WTC11 (cell line): Measurements from ENCODE around the gene SMCO2. TPM values are rescaled to one million over a fixed set of nuclear protein-coding genes. Genes with fewer than 3 reads are reported as not detected.

ENCODE experiments used
- ATAC-seq: fragments of 200-7000 bp; cut with Tn5 transposase; 2 replicates; pipeline ENCODE4 v1.10.0; 2021; ENCODE audit warnings: mild to moderate bottlenecking, moderate library complexity
- CTCF ChIA-PET: fragments of 300-600 bp; sonication (Branson Sonifier 250); formaldehyde crosslinking; loops from one replicate; lab custom pipeline; 2021; ENCODE audit warnings: antibody characterized with exemption; lab: Charles Lee
- POLR2A ChIA-PET: fragments of 350-600 bp; sonication (Branson Sonifier 250); formaldehyde crosslinking; loops from one replicate; lab custom pipeline; 2021; ENCODE audit warnings: antibody characterized with exemption; lab: Charles Lee
- DNase-seq: peaks from one replicate; pipeline ENCODE4 v3.0.0; 2021; ENCODE audit warnings: low spot score
- H3K27ac Mint-ChIP-seq: 2 replicates; pipeline ENCODE4 v1.8.0; 2021; ENCODE audit warnings: mixed read lengths
- H3K27me3 Mint-ChIP-seq: 2 replicates; pipeline ENCODE4 v1.8.0; 2021; ENCODE audit warnings: low read depth, mild to moderate bottlenecking, moderate library complexity, mixed read lengths
- H3K36me3 Mint-ChIP-seq: 2 replicates; pipeline ENCODE4 v1.8.0; 2021; ENCODE audit warnings: mixed read lengths
- H3K4me1 Mint-ChIP-seq: 2 replicates; pipeline ENCODE4 v1.8.0; 2022; ENCODE audit warnings: mixed read lengths
- H3K4me3 Mint-ChIP-seq: 2 replicates; pipeline ENCODE4 v1.8.0; 2021; ENCODE audit warnings: mild to moderate bottlenecking, moderate library complexity, mixed read lengths
- H3K9me3 Mint-ChIP-seq: 2 replicates; pipeline ENCODE4 v1.8.0; 2021; ENCODE audit warnings: mixed read lengths
- ESRRA ChIP-seq: sonication (generic); formaldehyde crosslinking; IDR thresholded peaks from 2 replicates; pipeline ENCODE4 v1.8.1; 2022; ENCODE audit warnings: mild to moderate bottlenecking, missing genetic modification reagents, borderline replicate concordance
- FOXJ3 ChIP-seq: sonication (generic); formaldehyde crosslinking; IDR thresholded peaks from 2 replicates; pipeline ENCODE4 v1.9.0; 2021; ENCODE audit warnings: missing genetic modification reagents, mild to moderate bottlenecking, borderline replicate concordance
- GTF2I ChIP-seq: fragments of 250-450 bp; sonication (Bioruptor Pico); conservative IDR thresholded peaks from 2 replicates; pipeline ENCODE4 v1.4.0; 2021; ENCODE audit warnings: mild to moderate bottlenecking
- HMGXB4 ChIP-seq: sonication (generic); formaldehyde crosslinking; IDR thresholded peaks from 2 replicates; pipeline ENCODE4 v1.8.1; 2023; ENCODE audit warnings: mild to moderate bottlenecking, moderate library complexity, missing genetic modification reagents
- KAT7 ChIP-seq: sonication (generic); formaldehyde crosslinking; IDR thresholded peaks from 2 replicates; pipeline ENCODE4 v1.8.1; 2023; ENCODE audit warnings: missing genetic modification reagents, mild to moderate bottlenecking, borderline replicate concordance
- MLX ChIP-seq: sonication (generic); formaldehyde crosslinking; IDR thresholded peaks from 2 replicates; pipeline ENCODE4 v1.8.1; 2023; ENCODE audit warnings: mild to moderate bottlenecking, missing genetic modification reagents, moderate library complexity
- RELA ChIP-seq: sonication (generic); formaldehyde crosslinking; IDR thresholded peaks from 2 replicates; pipeline ENCODE4 v1.8.1; 2022; ENCODE audit warnings: missing genetic modification reagents, mild to moderate bottlenecking, borderline replicate concordance
- ZBTB21 ChIP-seq: sonication (generic); formaldehyde crosslinking; IDR thresholded peaks from 2 replicates; pipeline ENCODE4 v1.8.1; 2023; ENCODE audit warnings: mild to moderate bottlenecking, missing genetic modification reagents, borderline replicate concordance
- ZMAT4 ChIP-seq: fragments of 250-450 bp; sonication (Bioruptor Pico); IDR thresholded peaks from 2 replicates; pipeline ENCODE4 v1.9.0; 2021; ENCODE audit warnings: mild to moderate bottlenecking
- ZNF121 ChIP-seq: sonication (generic); formaldehyde crosslinking; IDR thresholded peaks from 2 replicates; pipeline ENCODE4 v1.8.0; 2023; ENCODE audit warnings: missing genetic modification reagents
- ZNF263 ChIP-seq: sonication (generic); formaldehyde crosslinking; IDR thresholded peaks from 2 replicates; pipeline ENCODE4 v1.8.1; 2022; ENCODE audit warnings: low read depth, mild to moderate bottlenecking, moderate library complexity, missing genetic modification reagents
- ZNF281 ChIP-seq: sonication (generic); formaldehyde crosslinking; IDR thresholded peaks from 2 replicates; pipeline ENCODE4 v1.8.0; 2023; ENCODE audit warnings: mild to moderate bottlenecking, missing genetic modification reagents
- ZNF317 ChIP-seq: sonication (generic); formaldehyde crosslinking; IDR thresholded peaks from 2 replicates; pipeline ENCODE4 v1.8.1; 2023; ENCODE audit warnings: low read depth, mild to moderate bottlenecking, moderate library complexity, missing genetic modification reagents, borderline replicate concordance
- ZNF671 ChIP-seq: fragments of 250-450 bp; sonication (Bioruptor Pico); IDR thresholded peaks from 2 replicates; pipeline ENCODE4 v1.8.0; 2021; ENCODE audit warnings: mild to moderate bottlenecking
- ZSCAN18 ChIP-seq: fragments of 250-450 bp; sonication (Bioruptor Pico); IDR thresholded peaks from 2 replicates; pipeline ENCODE4 v2.1.2; 2022; ENCODE audit warnings: mild to moderate bottlenecking, moderate library complexity
- total RNA-seq: library from RNA; stranded (reverse); gene quantifications from 3 replicates; pipeline ENCODE4 v1.2.3, GENCODE V29; 2021
- TF ChIP-seq, protein P1 (sequence below): sonication (generic); formaldehyde crosslinking; IDR thresholded peaks from 2 replicates; pipeline ENCODE4 v1.8.0; 2023; ENCODE audit warnings: missing genetic modification reagents, mild to moderate bottlenecking, borderline replicate concordance
- TF ChIP-seq, protein P2 (sequence below): sonication (generic); formaldehyde crosslinking; IDR thresholded peaks from 2 replicates; pipeline ENCODE4 v1.8.1; 2022; ENCODE audit warnings: low read depth, missing genetic modification reagents, borderline replicate concordance
- TF ChIP-seq, protein P3 (sequence below): fragments of 250-450 bp; sonication (Bioruptor Pico); conservative IDR thresholded peaks from 2 replicates; pipeline ENCODE4 v1.9.0; 2021; ENCODE audit warnings: mild to moderate bottlenecking

SMCO2 gene
- total RNA-seq, 1 experiment from 2014 or later: 0.52 TPM

DNA sequence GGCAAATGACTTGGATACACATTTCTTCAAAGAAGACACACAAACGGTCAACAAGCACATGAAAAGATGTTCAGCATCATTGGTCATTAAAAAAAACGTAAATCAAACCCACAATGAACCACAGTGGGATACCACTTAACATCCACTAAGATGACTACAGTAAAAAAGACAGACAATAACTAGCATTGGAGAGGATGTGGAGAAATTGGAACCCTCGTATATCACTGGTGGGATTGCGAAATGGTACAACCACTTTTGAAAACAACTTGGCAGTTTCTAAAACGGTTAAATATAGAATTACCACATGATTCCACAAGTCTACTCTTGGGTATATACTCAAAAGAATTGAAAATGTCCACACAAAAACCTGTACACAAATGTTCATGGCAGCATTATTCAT, 52.2 kb downstream of the SMCO2 start:
- ATAC-seq (no peak), DNase-seq (no peak)
- Mint-ChIP-seq H3K9me3 (no peaks in the 10 kb centered on the region), H3K4me1 (no peaks in the 10 kb centered on the region), H3K4me3 (no peak overlapping the region), H3K36me3 (no peaks in the 10 kb centered on the region), H3K27ac (no peak overlapping the region), H3K27me3 (peaks cover 7% of the 10 kb centered on the region; the same call in 1 of the 2 replicates)
- POLR2A ChIA-PET: no interaction called here
- CTCF ChIA-PET: interaction anchor here (0.5 kb wide), 1 partner anchor 18 kb away, joined by 3 read pairs; no protein-coding TSS in a partner anchor
- TF ChIP-seq GTF2I (CRISPR knock-in tag) (no peak), MLX (no peak), ZNF121 (CRISPR knock-in tag) (no peak), ZSCAN18 (CRISPR knock-in tag) (no peak), ZNF281 (CRISPR knock-in tag) (no peak), FOXJ3 (CRISPR knock-in tag) (no peak), ZMAT4 (CRISPR knock-in tag) (no peak), ESRRA (no peak)
- TF ChIP-seq, protein P1, sequence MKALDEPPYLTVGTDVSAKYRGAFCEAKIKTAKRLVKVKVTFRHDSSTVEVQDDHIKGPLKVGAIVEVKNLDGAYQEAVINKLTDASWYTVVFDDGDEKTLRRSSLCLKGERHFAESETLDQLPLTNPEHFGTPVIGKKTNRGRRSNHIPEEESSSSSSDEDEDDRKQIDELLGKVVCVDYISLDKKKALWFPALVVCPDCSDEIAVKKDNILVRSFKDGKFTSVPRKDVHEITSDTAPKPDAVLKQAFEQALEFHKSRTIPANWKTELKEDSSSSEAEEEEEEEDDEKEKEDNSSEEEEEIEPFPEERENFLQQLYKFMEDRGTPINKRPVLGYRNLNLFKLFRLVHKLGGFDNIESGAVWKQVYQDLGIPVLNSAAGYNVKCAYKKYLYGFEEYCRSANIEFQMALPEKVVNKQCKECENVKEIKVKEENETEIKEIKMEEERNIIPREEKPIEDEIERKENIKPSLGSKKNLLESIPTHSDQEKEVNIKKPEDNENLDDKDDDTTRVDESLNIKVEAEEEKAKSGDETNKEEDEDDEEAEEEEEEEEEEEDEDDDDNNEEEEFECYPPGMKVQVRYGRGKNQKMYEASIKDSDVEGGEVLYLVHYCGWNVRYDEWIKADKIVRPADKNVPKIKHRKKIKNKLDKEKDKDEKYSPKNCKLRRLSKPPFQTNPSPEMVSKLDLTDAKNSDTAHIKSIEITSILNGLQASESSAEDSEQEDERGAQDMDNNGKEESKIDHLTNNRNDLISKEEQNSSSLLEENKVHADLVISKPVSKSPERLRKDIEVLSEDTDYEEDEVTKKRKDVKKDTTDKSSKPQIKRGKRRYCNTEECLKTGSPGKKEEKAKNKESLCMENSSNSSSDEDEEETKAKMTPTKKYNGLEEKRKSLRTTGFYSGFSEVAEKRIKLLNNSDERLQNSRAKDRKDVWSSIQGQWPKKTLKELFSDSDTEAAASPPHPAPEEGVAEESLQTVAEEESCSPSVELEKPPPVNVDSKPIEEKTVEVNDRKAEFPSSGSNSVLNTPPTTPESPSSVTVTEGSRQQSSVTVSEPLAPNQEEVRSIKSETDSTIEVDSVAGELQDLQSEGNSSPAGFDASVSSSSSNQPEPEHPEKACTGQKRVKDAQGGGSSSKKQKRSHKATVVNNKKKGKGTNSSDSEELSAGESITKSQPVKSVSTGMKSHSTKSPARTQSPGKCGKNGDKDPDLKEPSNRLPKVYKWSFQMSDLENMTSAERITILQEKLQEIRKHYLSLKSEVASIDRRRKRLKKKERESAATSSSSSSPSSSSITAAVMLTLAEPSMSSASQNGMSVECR (CRISPR knock-in tag): no peak
- TF ChIP-seq, protein P2, sequence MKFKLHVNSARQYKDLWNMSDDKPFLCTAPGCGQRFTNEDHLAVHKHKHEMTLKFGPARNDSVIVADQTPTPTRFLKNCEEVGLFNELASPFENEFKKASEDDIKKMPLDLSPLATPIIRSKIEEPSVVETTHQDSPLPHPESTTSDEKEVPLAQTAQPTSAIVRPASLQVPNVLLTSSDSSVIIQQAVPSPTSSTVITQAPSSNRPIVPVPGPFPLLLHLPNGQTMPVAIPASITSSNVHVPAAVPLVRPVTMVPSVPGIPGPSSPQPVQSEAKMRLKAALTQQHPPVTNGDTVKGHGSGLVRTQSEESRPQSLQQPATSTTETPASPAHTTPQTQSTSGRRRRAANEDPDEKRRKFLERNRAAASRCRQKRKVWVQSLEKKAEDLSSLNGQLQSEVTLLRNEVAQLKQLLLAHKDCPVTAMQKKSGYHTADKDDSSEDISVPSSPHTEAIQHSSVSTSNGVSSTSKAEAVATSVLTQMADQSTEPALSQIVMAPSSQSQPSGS: no peak

DNA sequence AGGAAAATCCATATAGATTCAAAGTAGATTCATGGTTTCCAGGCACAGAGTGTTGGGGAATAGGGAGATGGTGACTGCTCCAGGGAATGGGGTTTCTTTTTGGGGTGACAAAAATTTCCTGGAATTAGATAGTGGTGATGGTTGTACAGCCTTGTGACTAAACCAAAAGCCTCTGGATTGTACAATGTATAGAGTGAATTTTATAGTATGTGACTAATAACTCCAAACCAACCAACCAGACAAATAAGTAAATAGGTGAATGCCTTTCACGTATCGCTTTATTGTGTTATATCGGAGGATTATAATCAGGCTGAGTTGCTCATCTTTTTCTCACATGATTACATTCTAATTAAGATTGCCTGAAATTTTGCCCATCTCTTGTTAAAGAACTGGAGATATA, 52.8 kb downstream of the SMCO2 start:
- Mint-ChIP-seq H3K4me3 (no peak overlapping the region), H3K9me3 (no peaks in the 10 kb centered on the region), H3K4me1 (no peaks in the 10 kb centered on the region), H3K27me3 (peaks cover 7% of the 10 kb centered on the region; the same call in 1 of the 2 replicates), H3K27ac (no peak overlapping the region), H3K36me3 (no peaks in the 10 kb centered on the region)
- POLR2A ChIA-PET: no interaction called here
- DNase-seq (no peak), ATAC-seq (no peak)
- CTCF ChIA-PET: no interaction called here
- no peak for TF ChIP-seq ZBTB21 (CRISPR knock-in tag)
- TF ChIP-seq ZNF671: no peak
- TF ChIP-seq HMGXB4 (CRISPR knock-in tag): no peak
- no peak for TF ChIP-seq KAT7 (CRISPR knock-in tag)
- no peak for TF ChIP-seq ESRRA
- no peak for TF ChIP-seq RELA
- TF ChIP-seq, protein P3, sequence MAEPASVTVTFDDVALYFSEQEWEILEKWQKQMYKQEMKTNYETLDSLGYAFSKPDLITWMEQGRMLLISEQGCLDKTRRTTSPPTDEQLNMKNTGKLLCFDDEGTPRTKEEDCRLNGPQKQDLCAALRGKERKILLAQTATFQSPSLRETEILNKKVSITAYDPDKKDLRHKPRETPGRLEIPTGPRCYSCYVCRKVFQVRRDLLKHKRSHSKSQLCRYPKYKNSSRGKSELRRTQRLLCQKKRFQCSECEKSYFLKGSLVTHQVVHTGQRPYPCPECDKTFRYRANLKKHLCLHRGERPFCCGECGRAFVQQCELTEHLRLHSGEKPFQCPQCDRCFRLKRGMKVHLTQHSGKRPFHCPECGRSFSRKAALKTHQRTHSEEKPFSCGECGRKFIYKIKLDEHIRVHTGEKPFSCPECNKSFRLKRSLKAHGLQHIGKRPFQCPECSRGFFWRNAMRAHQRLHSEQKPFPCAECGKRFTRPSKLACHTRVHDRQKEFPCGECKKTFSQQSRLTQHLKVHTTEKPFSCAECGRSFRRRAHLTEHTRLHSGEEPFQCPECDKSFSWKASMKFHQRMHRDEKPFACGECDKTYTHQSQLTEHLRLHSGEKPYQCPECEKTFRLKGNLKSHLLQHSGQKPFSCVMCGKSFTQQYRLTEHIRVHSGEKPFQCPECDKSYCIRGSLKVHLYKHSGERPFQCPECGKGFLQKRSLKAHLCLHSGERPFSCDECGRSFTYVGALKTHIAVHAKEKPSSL: no peak
- TF ChIP-seq ZNF263 (CRISPR knock-in tag): no peak
- TF ChIP-seq ZNF317 (CRISPR knock-in tag): no peak
